Fibroblast of villous mesenchyme (primary cell): ENCODE results near the gene LIMD2. TPM values are rescaled to one million over a fixed set of nuclear protein-coding genes. Genes with fewer than 3 reads are reported as not detected.
A peak's percentile ranks its signal among the peaks of the same experiment; 100 is the strongest.

ENCODE experiments used
- DNase-seq: peaks from one replicate; pipeline ENCODE4 v3.0.0-alpha.2; 2010; ENCODE audit warnings: low read depth
- H3K4me3 ChIP-seq: 2 replicates; pipeline ENCODE4 v1.5.1; 2011; ENCODE audit warnings: low read depth, mild to moderate bottlenecking, low read length
- total RNA-seq: library from RNA; depleted of rRNA; stranded (reverse); fragments of >200 nt; gene quantifications from 2 replicates; pipeline ENCODE4 v1.2.3, GENCODE V29; 2012
- TF ChIP-seq, protein P1 (sequence below): IDR thresholded peaks from 2 replicates; pipeline ENCODE4 v1.5.1; 2012; ENCODE audit warnings: low read depth, mild to moderate bottlenecking, low read length; ENCODE audit not compliant: insufficient read depth

The LIMD2 gene
- total RNA-seq, 1 donor = 5.2 TPM

DNA sequence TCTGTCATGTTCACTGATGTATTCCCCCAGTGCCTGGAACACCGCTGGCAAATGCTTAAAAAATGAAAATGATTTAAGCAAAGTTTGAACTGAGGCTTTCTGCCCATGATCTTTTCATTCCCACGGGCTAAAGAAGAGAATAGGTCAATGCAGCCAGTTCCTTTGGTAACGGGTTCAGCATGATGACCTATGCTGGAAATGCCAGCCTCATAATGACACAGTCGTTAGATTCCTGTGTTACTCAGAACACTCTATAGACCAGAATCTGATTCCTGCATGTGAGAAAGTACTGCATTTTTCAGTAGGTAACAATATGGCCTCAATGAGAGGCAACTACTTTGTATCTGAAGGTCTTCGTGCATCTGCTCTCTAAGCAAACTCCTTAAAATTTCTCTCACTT lies 19.1 kb upstream of the LIMD2 start:
- TF ChIP-seq, protein P1, sequence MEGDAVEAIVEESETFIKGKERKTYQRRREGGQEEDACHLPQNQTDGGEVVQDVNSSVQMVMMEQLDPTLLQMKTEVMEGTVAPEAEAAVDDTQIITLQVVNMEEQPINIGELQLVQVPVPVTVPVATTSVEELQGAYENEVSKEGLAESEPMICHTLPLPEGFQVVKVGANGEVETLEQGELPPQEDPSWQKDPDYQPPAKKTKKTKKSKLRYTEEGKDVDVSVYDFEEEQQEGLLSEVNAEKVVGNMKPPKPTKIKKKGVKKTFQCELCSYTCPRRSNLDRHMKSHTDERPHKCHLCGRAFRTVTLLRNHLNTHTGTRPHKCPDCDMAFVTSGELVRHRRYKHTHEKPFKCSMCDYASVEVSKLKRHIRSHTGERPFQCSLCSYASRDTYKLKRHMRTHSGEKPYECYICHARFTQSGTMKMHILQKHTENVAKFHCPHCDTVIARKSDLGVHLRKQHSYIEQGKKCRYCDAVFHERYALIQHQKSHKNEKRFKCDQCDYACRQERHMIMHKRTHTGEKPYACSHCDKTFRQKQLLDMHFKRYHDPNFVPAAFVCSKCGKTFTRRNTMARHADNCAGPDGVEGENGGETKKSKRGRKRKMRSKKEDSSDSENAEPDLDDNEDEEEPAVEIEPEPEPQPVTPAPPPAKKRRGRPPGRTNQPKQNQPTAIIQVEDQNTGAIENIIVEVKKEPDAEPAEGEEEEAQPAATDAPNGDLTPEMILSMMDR = no peak
- no peak for DNase-seq
- no peak overlapping the region for H3K4me3 ChIP-seq

DNA sequence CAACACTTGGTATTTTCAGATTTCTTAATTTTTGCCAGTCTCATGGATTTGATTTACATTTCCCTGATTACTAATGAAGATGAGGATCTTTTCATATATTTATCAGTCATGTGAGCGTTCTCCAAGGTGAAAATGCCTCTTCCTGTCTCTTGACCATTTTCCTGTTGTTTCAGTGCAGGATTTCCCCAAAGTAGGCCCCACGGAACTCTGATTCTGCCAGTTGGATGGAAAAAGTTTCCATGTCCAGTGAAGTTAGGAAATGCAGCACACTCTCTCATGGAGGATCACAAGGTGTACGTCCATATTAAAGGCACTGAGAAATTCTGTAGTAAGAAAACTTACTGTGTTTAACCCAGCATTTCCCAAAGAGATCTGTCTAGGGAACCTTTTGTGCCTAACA lies 16.5 kb upstream of the LIMD2 start:
- TF ChIP-seq, protein P1 = no peak
- no peak for DNase-seq
- H3K4me3 ChIP-seq = no peak overlapping the region

DNA sequence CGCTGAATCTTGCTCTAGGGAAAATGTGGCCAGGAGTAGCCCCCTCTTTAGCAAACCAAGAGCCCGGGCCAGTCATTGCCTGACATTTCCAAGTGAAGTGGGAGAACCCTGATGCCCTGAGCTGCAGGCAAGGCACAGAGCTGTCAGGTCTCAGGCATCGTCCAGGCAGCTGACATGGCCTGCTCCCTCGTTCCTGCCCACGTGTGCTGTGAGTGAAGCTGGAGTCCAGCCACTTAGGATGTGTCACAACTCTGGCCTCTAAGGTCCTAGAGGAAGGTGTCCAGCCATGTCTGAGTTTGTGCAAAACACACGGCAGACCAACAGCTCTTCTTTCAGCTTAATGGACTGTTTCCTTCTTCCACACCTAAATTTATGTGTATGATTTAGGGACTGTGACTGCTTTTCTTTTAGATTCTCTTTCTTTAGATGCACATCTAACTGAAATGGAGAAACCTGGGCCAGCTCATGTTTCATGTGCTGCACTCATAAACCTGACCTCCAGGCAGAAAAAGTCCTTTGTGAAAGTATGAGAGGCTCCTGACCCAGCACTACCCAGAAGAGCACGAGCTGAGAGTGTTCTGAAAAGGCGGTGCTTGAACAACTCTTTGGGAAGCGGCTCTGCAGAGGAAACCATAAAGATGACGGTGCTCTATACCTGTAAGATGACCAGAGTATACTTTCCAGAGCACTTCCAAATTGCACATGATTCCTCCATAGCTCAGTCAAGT lies 14.8 kb upstream of the LIMD2 start:
- peak; percentile 47 for DNase-seq
- no peak overlapping the region for H3K4me3 ChIP-seq
- TF ChIP-seq, protein P1 = no peak

DNA sequence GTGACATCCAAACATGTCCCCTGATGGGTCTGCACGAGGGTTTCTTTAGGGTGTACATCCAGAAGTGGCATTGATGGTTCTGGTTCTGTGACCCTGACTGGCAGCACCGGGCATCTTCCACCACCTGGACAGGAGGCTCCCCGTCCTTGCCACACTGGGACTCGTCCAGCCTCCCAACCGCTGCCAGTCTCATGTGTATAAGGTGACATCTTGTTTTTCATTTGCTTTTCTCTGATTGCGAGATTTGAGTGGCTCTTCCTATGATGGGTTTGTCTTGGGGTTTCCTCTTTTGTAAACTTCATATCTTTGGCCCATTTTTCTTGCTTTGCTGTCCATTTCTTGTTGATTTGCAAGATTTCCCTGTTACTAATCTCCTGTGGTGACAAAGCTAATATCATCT lies 9.2 kb upstream of the LIMD2 start:
- H3K4me3 ChIP-seq = no peak overlapping the region
- no peak for DNase-seq
- TF ChIP-seq, protein P1 = no peak

DNA sequence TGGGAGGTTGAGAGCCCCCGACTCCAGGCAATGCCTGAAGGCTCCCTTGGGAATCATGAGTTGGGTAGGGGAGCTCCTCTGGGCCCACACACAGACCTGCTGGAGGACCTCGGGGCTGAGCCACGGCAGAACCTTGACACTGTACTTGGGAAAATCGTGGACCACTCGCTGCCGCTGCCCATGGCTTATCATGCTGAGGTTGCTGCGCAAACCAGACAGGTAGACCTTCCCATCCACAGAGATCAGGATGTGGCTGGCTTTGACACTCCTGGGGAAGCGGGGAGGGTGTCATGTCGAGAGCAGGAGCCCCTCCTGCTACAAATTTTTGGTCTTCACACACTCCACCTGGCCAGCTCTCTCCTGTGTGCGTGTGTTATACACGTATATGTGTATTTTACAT lies 7.2 kb upstream of the LIMD2 start:
- TF ChIP-seq, protein P1 = no peak
- H3K4me3 ChIP-seq = no peak overlapping the region
- no peak for DNase-seq

DNA sequence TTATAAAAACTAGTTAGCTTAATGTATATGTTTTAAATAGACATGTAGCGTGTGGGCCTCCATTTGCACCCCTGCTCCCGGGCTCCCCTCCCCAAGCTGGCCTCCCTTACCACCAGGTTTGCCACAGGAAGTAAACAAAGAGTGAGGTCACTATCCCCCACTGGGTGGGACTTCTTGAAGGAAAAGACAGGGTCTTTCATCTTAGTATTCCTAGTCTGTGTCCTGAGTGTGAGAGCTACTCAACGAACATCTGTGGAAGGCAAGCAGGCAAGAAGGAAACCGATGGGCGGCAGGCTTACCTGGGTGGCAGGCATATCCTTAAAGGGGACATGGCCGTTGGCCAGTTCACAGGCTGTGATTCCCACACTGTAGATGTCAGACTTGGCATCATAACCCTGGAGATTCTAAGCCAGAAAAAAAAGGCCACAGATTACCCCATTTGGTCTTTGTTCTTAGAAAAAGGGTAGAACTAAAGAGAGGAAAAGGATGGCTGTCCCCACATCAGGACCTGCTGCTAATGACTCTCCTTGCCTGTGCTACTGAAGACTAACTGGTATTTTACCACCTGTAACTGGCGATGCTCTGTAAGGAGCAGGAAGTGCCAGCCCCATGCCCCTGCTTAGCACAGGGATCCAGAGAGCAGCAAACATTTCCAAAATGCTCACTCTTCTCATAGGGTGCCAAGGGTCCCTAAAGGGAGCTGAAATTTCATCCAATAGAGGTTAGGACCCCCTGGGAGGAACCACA lies 6.6 kb upstream of the LIMD2 start:
- TF ChIP-seq, protein P1 = no peak
- no peak for DNase-seq
- no peak overlapping the region for H3K4me3 ChIP-seq
